Globus pallidus (tissue), 1 donor: ENCODE measurements around the gene DPPA5.
"Not testable (repeated sequence)": the region's sequence is repeated elsewhere in the genome, so short reads cannot be mapped to it uniquely, and the experiment has no call there.

ENCODE experiments used
- DNase-seq: peaks from one replicate; pipeline ENCODE4 v3.0.0-alpha.2; 2015; ENCODE audit warnings: low spot score

Gene DPPA5, protein sequence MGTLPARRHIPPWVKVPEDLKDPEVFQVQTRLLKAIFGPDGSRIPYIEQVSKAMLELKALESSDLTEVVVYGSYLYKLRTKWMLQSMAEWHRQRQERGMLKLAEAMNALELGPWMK

DNA sequence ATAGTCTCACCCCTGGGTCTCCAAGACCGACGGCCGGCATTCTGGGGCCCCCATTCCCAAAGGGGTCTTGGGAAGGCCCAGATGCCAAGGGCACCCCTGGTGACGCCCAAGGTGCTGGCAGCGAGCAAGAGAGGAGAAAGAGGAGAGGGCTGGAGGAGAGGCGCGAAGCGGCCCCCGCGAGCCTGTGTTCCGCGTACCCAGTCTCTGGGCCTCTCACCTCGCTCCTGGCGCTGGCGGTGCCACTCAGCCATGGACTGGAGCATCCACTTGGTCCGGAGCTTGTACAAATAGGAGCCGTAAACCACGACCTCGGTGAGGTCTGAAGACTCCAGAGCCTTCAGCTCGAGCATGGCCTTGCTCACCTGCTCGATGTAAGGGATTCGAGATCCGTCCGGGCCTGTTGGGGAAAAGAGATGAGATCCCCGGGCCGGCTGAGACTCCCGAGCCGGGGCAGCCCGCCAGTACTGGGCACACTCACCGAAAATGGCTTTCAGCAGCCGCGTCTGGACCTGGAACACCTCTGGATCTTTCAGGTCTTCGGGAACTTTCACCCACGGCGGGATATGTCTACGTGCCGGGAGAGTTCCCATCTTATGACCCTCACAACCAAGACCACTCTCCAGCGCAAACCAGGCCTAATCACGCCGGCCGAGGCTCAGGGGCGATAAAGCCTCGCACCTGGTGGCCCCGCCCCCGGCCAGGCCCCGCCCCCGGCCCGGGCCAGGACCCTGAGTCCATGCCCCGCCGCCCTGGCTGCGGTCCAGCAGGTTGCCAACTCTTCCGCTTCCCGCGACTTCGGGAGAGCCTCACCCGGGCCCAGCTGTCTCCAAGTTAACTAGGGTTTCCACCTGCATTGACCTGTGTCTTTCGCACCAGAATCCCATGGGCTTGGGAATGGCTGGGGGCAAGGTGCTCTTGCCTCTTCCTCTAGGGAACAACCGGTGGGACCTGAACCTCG, at the start of gene DPPA5:
DPPA5 (minus strand) TSS at position 641 of the 958 bp plus-strand sequence; CDS start at position 590, 51 bp downstream.
- no peak for DNase-seq

DNA sequence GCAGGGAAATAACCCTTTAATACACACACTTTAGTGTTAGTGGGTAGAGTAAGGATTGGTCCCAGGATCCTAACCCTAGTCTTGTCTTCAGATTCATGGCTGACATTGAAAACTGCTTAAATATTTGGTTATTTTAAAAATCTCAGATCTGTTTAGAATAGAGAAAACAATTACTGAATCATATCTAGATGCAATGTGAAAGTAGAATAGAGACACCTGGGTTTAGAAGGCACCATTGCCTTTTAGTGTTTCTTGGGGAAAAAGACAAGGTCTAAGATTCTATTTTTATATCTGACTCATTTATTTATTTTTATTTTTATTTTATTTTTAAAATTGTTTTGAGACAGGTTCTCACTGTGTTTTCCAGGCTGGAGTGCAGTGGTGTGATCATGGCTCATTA, 46.6 kb upstream of the DPPA5 start:
- DNase-seq = no peak

DNA sequence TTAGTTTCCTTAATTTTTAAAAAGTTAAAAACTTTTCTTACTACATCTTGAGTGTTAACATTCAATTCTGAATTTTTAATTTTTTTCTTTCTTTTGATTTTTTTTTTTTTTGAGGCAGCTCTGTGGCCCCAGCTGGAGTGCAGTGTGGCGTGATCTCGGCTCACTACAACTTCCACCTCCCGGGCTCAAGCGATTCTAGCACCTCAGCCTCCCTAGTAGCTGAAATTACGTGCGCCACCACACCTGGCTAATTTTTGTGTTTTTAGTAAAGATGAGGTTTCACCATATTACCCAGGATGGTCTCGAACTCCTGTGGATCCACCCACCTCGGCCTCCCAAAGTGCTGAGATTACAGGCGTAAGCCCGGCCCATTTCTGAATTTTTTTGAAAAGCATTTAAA, 41.8 kb upstream of the DPPA5 start:
- DNase-seq = no peak

DNA sequence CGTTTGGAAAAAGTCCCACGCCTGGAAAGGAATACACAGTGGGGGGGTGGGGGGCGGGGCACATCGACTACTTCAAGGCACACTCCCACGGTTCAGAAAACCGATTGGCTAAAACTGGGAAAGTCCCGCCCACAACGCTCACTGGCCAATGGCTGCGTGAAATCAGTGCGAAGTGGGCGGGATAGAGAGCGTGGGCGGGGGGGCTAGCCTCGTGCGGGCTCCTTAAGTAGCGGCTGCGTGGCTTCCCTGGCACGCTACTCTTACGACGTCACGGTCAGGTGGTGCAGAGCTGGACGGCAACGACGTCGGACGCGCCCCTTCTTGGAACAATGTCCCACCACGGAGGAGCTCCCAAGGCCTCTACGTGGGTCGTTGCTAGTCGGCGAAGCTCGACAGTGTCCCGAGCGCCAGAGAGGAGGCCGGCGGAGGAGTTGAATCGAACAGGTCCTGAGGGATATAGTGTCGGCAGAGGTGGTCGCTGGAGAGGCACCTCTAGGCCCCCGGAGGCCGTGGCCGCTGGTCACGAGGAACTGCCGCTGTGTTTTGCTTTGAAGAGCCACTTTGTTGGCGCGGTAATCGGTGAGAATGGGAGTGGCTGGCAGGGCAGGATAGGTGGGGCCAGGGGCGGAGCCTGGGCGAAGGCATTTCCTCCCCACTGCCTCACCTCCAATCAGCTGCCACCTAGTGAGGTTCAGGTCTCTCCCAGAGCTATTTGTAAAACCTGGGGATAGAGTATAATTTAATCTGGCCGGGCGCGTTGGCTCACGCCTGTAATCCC, 40.7 kb upstream of the DPPA5 start, which contains the start of gene DDX43:
DDX43 (plus strand) TSS at position 252 of the 778 bp plus-strand sequence; CDS start at position 330, 78 bp downstream.
- no peak for DNase-seq

DNA sequence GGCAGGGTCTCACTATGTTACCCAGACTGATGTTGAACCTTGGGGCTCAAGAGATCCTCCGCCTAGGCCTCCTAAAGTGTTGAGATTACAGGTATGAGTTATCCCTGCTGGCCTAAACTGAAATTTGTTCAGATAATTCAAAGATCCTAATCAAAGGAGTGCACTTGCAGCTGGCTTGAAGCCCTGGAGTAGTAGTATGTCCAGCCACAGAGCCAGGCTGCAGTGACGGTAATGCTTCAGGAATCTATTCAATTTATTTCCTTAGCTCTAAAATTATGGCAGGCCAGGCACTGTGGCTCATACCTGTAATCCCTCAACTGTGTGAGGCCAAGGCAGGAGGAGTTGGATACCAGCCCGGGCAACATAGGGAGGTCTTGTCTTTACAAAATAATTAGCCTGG, 39.2 kb upstream of the DPPA5 start:
- no peak for DNase-seq

DNA sequence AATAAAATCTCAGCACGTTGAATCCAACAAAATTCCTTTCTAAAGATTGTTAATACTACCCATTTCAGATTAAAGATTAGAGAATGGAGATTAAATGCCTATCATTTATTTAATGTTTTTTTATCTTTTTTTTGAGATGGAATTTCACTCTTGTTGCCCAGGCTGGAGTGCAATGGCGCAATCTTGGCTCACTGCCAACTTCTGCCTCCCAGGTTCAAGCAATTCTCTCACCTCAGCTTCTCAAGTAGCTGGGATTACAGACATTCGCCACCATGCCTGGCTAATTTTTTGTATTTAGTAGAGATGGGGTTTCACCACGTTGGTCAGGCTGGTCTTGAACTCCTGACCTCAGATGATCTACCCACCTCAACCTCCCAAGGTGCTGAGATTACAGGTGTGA, 38.1 kb upstream of the DPPA5 start:
- not testable (repeated sequence) for DNase-seq

DNA sequence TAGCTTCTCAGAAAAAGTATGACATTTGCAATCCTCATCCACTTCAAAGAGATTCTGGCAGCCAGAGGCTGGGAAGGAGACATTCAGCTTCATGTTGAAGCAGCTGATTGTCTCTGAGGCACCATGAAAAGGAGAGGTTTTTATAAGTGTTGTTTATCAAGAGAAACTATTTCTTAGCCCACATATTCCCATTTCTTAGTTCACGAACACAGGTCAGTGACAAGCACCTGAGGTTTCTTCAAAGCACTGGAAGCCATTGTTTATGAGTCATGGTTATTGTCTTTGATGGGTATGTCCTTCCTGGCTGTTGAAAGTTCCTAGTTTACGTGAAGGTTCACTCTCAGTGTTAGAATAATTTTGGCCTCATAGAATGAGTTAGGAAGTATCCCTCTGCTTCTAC, 37.6 kb upstream of the DPPA5 start:
- no peak for DNase-seq

DNA sequence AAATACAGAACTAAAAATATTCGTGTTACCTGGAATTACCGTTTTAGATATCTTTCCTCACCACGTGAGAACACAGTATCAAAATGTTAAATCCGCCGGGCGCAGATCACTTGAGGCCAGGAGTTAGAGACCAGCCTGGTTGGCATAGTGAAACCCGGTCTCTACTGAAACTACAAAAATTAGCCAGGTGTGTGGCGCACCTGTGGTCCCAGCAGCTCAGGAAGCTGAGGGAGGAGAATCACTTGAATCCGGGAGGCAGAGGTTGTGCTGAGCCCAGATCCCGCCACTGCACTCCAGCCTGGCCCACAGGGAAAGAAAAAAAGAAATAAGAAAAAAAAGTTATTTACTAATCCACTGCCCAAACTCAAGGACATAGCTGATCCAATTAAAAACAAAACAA, 35.8 kb upstream of the DPPA5 start:
- no peak for DNase-seq

DNA sequence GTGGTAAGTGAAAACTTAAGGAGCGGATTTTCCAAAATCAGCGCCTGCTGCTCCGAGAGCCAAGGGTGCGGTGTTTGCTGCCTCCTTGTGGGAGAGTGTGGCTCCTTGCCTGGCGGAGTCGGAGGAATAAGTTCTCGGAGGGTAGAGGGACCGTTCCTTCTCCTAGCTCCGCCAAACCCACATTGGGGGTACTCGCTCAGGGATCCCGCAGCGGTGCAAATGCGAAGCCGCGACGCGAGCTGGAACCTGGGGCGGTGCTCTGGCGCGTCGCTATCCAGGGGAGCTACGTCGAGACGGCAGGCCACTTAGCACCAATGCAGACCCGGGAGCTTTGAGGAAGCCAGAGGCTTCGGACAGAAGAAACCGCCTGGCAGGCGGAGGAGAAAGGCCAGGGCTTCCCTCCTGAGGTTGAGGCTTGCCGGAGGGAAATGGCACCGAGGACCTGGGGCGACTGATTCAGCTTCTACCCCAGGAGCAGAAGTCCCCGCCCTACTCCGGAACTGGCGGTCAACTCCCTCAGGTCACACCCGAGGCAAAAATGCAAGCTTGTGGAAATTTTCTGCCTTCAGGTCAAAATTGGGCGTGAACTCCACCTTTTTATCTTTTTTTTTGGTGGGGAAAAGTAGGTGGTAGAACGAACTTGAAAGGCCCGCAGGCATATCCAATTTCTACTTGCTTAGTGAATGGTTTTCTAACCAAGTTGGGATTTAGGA, 34.9 kb upstream of the DPPA5 start:
- DNase-seq = no peak

DNA sequence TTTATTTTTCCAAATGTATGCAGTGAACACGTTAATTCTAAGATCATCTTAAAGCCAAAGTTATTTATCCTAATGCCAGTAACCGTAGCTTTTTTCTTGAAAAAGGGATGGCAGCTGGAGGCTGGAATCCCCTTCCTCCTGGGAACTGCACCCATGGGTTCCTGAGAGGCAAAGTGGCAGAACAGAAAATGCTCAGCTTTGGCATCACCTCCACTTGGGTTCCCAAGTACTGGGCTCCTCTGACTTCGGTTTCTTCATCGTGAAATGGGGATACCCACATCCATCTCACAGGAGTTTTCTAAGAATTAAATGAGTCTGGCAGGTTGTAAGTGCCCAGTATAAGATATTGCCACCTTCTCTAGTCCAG, 34.3 kb upstream of the DPPA5 start:
- DNase-seq = no peak

DNA sequence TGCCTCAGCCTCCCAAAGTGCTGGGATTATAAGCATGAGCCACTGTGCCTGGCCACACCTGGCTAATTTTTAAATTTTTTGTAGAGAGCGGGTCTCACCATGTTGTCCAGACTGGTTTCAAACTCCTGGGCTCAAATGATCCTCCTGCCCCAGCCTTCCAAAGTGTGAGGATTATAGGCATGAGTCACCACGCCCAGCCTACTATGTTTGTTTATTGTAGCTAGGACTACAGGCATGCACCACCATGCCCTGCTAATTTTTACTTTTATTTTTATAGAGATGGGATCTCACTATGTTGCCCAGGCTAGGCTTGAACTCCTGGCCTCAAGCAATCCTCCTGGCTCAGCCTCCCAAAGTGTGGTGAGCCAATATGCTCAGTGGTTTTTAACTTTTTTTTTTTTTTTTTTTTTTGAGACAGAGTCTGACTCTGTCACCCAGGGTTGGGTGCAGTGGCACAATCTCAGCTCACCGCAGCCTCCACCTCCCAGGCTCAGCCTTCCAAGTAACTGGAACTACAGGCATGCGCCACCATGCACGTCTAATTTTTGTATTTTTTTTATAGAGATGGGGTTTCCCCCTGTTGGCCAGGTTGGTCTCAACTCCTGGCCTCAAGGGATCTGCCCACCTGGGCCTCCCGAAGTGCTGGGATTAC, 28.5 kb upstream of the DPPA5 start:
- no peak for DNase-seq

DNA sequence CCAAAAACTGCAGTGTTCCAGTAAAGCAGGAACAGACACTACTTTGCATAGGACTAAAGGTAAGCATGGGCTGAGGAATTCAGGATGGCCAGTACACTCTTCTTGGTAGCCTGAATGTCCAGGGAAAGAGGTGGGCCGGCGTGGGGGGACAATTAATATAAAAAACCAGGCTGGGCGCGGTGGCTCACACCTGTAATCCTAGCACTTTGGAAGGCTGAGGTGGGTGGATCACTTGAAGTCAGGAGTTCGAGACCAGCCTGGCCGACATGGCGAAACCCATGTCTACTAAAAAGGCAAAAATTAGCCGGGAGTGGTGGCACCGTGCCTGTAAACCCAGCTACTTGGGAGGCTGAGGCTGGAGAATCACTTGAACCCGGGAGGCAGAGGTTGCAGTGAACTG, 27.5 kb upstream of the DPPA5 start:
- not testable (repeated sequence) for DNase-seq

DNA sequence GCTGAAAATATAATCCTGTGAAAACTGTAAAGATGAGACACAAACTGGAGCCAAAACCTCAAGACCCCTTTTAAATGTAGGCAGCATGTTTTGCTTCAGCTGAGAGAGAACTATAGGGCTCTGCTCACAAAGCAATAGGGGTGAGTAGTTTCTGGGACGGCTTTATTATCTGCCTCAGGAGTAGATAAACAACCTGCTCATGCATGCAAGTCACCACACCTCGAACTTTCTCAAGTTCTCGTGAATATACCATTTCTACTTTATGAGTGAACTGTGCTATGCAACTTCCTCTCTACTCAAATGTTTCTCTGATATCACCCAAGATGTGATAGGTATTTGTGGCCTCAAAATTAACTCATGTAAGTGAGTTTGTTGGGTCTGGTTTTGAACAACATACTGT, 23.1 kb upstream of the DPPA5 start:
- DNase-seq = no peak

DNA sequence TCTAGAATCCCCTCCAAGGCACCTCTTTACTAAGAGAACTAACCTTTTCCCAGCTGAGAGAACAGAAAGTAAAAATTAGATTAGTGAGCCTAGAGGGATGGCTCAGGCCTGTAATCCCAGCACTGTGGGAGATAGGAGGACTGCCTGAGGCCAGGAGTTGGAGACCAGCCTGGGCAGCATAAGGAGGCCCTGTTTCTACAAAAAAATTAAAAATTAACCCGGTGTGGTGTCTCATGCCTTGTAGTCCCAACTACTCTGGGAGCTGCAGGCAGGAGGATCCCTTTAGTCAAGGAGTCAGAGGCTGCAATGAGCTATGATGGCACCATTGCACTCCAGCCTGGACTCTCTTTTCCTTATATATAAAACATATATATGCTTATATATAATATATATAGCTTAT, 21.1 kb upstream of the DPPA5 start:
- no peak for DNase-seq

DNA sequence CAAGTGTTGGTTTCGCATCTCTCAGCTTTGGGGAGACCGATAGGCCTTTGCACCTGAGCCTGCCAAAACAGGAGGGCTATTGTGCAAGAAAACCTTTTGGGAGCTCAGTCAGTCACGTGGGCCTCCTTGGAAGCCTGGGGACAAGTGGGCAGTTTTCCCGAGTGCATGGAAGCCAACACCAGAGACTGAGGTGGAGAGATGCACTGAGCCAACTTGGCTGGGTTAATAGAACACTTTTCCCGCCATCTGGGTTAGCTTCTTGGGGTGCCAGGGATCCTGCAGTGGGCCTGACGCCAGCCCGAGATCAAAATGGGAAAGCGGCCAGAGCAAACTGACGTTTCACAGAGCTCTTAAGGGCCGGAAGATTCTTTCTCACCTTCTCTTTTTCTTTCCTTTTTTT, 18.4 kb upstream of the DPPA5 start:
- no peak for DNase-seq

DNA sequence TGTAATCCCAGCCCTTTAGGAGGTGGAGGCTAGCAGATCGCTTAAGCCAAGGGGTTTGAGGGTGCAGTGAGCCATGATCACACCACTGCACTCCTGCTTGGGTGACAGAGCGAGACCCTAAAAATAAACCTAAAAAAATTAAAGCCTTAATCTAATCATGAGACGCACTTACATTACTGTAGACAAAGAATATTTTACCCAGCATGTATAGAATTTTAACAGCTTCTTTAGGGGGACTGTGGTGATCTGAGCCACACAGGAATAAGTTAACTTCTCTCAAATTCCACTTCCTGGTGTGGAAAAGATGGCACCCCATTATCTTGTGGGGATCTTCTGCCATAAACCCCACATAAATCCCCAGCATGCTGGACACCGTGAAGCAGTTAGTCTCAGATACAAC, 17.9 kb upstream of the DPPA5 start:
- DNase-seq = no peak

DNA sequence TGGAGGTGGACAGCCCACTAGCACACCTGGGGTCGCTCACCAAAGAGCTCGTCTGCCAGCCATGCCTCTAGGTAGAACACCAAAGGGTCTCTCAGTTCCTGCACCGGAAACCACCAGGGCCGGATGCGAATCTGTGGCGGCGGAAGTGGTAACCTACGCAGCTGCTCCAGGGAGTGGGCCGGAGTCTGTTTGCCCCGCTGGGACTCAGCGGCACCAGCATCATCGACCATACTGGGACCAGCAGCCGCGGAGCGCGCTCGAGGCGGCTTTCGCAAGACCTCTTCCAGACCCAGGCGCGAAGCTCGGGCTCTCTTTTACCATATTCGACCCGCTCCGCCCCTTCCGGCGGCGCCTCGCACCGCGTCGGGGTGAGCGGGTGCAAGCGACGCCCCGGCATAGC, 15.5 kb upstream of the DPPA5 start, which contains the start of gene OOEP:
OOEP (minus strand) TSS at position 335 of the 400 bp plus-strand sequence; CDS start at position 230, 105 bp downstream.
- DNase-seq = no peak

DNA sequence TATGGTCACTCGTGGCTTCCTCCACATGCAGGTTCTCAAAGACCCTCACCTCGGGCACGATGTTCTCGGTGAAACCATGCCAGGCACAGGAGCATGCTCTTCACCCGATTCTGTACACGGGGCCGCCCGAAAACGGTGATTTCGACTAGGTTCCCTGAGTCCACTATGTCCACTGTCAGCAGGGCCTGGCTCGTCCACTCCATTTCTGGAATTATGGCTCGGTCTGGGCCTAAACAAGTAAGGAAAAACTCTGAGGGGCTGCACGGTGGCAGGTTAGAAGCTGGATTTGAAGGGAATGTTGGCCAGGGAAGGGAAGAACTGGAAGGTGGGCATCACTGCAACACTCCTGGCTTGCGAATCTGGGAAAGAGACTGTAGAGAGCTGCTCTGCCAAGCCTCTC, 15.1 kb upstream of the DPPA5 start:
- DNase-seq = no peak

DNA sequence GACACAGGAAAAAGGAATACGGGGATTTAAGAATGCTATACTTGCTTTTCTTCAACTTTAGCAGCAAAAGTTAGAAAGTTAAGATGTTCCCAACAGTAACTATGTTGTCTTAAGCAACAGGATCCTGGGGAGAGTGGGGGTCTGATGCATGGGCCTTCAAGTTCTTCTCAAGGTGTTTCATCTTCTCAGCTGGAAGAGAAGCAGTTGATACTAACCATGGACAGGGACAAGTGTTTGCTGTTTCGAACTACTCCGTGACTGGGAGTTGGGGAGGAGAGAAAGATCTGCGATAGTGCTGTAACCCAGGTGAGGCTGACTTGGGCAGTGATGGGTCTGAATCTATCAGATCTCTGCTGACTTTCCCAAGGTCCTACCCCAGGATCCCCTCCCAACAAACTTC, 14.6 kb upstream of the DPPA5 start:
- DNase-seq = no peak

DNA sequence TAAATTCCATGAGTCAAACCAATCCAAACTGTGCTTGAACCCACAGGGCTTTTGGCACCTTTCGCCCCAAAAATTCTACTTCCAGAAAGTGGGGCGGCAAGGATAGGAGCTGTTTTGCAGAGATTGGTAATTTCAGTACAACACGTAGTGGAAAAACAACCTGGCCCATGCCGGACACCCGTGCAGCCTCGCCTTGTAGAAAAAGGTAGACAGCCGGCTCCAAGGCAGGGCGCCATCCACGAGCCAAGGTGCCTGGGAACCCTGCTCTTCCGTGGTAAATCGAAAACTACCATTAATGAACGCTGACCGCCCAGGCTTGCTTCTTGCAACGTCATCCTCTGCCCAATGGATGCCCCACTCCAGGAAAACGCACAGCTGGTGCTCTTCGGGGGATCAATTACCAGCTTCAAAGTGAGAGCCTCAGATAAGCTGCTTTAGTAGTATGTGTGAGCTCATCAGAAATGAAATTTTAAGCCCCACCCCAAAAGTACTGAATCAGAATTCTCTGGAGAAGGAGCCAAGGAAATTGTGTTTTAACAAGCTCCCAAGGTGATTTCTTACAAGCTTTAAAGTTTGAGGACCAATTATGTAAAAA, 13.8 kb upstream of the DPPA5 start:
- no peak for DNase-seq

DNA sequence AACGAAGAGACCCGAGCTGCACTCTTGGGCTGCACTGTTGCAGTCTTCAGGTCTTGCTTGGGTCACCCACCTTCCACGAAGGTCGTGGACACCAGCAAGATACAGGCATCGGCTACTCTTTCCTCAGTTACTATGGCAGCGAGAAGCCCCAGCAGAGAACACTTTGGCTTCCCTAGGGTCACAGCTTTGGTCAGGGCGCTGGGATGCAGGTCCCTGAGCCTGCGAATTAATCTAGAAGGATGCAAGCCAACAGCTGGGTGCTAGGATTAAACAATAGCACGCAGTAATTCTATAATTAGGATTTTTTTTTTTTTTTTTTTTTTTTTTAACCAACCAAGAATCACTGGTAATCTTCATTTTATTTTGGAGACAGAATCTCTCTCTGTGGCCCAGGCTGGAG, 10.5 kb upstream of the DPPA5 start:
- no peak for DNase-seq
